Right lung (tissue), 5 donors: ENCODE results near the gene RETN. TPM values are rescaled to one million over a fixed set of nuclear protein-coding genes. Genes with fewer than 3 reads are reported as not detected.
A peak's percentile ranks its signal among the peaks of the same experiment; 100 is the strongest.

Source experiments
- DNase-seq, 2 donors: peaks; one replicate each; pipeline ENCODE4 v3.0.0-alpha.2; 2013
- polyA plus RNA-seq, 5 donors: library from polyadenylated mRNA; unstranded; fragments of 120-200 nt; gene quantifications; one replicate each; pipeline versions ENCODE4 v1.2.1 to v1.2.3, GENCODE V29; 2013; ENCODE audit warnings: inconsistent platforms in 1 of 5, low replicate concordance in 1 of 5; ENCODE audit not compliant: insufficient read length in 5 of 5, insufficient read depth in 1 of 5

RETN gene
- polyA plus RNA-seq, 5 donors: 0.84 to 4.3 (median 1.5) TPM

GRCh38 chr19:7655581-7655980, 13.3 kb upstream of the RETN start:
- DNase-seq: no peak

GRCh38 chr19:7657131-7657751, 11.6 kb upstream of the RETN start:
- no peak for DNase-seq

- DNase-seq: no peak
These were observed 10.6 kb upstream of the RETN start for GRCh38 chr19:7658219-7658686.

GRCh38 chr19:7661744-7662538, 6.9 kb upstream of the RETN start:
- no peak for DNase-seq

GRCh38 chr19:7662657-7663056, 6.2 kb upstream of the RETN start:
- no peak for DNase-seq

- no peak for DNase-seq
These were observed 5.1 kb upstream of the RETN start for GRCh38 chr19:7663706-7664105.

- peak; percentile 69 to 76 for DNase-seq
These were observed 3.8 kb upstream of the RETN start for GRCh38 chr19:7665076-7665475.

- no peak for DNase-seq
These were observed 792 bp downstream of the RETN start for GRCh38 chr19:7669641-7670040.

- DNase-seq: no peak
These were observed 1.4 kb downstream of the RETN start for GRCh38 chr19:7670150-7670783.

- no peak for DNase-seq
These were observed 1.9 kb downstream of the RETN start for GRCh38 chr19:7670790-7671189.

- no peak for DNase-seq
These were observed 3.7 kb downstream of the RETN start for GRCh38 chr19:7672522-7672921.

GRCh38 chr19:7674010-7675005, 5.5 kb downstream of the RETN start:
- peak in 1 of 2 donors; percentile 33 for DNase-seq

- no peak for DNase-seq
These were observed 7.5 kb downstream of the RETN start for GRCh38 chr19:7676376-7676775.

- DNase-seq: no peak
These were observed 8.0 kb downstream of the RETN start, which contains the start of gene MCEMP1 for GRCh38 chr19:7676854-7677253. MCEMP1 (plus strand) TSS chr19:7677090; CDS start chr19:7677121, 31 bp downstream.

- no peak for DNase-seq
These were observed 8.9 kb downstream of the RETN start for GRCh38 chr19:7677669-7678311.

- DNase-seq: no peak
These were observed 10.3 kb downstream of the RETN start for GRCh38 chr19:7678971-7679751.

- no peak for DNase-seq
These were observed 11.1 kb downstream of the RETN start for GRCh38 chr19:7679771-7680605.

GRCh38 chr19:7680606-7681339, 11.9 kb downstream of the RETN start, which contains the start of gene TRAPPC5:
TRAPPC5 (plus strand) TSS chr19:7680833; CDS start chr19:7682254, 1,421 bp downstream.
- peak; percentile 86 to 89 for DNase-seq
